ENCODE data around the gene TRIM71. TPM values are rescaled to one million over a fixed set of nuclear protein-coding genes. Genes with fewer than 3 reads are reported as not detected.

The TRIM71 gene
- total RNA-seq, 1 donor: not detected

DNA sequence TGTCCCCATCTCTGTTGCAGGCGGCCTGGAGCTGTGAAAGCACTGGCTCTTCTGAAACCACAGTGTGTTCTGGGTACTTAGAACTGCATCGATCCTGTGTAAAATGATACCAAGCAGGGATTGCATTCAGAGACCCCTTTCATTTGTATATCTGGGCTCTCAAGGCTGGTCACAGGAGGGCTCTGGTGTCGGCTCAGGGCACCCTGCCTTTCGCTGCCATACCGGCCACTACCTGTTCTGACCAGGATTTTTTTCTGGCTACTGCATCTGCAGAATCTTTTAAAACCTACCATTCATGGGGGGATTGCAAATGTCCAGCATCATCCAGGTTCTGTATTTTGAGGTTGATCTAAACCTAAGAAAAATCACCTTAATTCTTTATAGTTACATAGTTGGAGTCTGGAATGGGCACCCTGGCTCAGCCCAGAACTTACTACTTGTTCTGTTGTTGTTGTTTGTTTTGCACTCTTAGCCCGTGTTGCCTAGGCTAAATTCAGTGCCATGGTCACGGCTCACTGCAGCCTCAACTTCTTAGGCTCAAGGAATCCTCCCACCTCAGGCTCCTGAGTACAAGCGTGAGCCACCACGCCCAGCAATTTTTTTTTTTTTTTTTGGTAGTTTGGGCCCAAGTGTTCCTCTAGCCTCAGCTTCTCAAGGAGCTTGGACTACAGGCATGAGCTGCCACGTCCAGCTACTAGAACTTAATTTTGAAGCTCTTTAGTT lies 52.7 kb downstream of the TRIM71 start:
- DNase-seq (ENCODE audit: low read depth): no peak
- no peak overlapping the region for H3K4me3 ChIP-seq (ENCODE audit: low read depth, low read length)
- TF ChIP-seq, protein P1, sequence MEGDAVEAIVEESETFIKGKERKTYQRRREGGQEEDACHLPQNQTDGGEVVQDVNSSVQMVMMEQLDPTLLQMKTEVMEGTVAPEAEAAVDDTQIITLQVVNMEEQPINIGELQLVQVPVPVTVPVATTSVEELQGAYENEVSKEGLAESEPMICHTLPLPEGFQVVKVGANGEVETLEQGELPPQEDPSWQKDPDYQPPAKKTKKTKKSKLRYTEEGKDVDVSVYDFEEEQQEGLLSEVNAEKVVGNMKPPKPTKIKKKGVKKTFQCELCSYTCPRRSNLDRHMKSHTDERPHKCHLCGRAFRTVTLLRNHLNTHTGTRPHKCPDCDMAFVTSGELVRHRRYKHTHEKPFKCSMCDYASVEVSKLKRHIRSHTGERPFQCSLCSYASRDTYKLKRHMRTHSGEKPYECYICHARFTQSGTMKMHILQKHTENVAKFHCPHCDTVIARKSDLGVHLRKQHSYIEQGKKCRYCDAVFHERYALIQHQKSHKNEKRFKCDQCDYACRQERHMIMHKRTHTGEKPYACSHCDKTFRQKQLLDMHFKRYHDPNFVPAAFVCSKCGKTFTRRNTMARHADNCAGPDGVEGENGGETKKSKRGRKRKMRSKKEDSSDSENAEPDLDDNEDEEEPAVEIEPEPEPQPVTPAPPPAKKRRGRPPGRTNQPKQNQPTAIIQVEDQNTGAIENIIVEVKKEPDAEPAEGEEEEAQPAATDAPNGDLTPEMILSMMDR (IDR thresholded peaks at IDR 0.05; ENCODE audit: insufficient read depth, low read depth, low read length): no peak

DNA sequence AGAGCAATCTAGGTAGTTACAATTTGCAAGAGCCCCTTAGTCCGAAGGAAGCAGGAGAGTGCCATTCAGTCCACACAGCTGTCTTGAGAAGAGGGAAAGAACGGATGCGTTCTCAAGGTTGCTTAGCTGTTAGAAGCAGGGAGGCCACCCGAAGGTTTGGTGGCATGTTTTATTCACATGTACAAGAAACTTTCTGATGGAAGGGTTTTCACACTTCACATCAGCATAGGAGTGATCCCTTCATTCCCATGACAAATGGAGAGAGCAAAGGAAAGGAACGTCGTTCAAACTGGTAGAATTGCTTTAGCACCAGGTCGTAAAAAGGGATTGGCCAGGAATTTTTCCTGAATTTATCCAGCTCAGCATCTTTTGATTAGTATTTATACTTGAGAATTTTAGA lies 53.5 kb downstream of the TRIM71 start:
- H3K4me3 ChIP-seq (ENCODE audit: low read depth, low read length): no peak overlapping the region
- no peak for DNase-seq (ENCODE audit: low read depth)
- TF ChIP-seq, protein P1 (IDR thresholded peaks at IDR 0.05; ENCODE audit: insufficient read depth, low read depth, low read length): no peak

DNA sequence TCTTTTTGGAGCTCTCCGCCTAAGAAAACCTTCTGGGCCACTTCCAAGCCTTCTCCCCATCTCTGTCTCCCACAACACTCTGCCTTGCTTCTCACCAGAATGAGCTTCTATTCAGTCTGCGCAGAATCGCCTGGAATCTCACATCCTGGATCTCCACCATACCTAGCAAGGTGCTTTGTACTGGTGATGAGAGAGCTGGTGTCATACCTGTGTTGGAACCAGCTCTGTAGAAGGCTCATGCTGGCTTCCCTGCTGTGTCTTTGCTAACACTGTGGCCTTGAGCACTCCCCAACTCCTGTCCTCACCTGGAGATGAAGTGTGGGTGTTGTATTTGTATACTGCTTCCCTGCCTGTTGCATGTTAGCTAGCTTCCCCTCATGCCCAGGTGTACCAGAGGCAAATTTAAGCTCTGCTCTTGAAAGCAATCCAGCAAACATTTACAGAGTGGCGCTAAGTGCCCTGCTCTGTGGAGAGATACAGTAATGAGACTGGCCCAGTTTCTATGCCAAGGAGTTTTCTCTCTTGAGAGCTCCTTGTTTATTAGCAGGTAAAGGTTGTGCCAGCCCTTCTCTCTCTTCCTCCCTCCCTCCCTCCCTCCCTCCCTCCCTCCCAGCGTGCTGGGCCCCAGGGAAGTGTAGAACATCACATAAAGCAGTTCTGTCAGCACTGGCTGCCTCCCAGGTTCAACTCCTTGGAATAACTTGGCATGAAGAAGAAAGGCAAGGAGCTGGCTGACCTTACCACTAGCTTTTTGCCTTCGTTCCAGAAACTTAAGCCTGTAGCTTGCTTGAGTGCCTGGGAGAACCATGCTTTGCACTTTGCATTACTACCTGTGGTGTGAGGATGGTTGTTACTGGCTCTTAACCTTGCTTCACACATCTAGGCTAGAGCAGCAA lies 54.9 kb downstream of the TRIM71 start:
- H3K4me3 ChIP-seq (ENCODE audit: low read depth, low read length): no peak overlapping the region
- TF ChIP-seq, protein P1 (IDR thresholded peaks at IDR 0.05; ENCODE audit: insufficient read depth, low read depth, low read length): no peak
- no peak for DNase-seq (ENCODE audit: low read depth)

DNA sequence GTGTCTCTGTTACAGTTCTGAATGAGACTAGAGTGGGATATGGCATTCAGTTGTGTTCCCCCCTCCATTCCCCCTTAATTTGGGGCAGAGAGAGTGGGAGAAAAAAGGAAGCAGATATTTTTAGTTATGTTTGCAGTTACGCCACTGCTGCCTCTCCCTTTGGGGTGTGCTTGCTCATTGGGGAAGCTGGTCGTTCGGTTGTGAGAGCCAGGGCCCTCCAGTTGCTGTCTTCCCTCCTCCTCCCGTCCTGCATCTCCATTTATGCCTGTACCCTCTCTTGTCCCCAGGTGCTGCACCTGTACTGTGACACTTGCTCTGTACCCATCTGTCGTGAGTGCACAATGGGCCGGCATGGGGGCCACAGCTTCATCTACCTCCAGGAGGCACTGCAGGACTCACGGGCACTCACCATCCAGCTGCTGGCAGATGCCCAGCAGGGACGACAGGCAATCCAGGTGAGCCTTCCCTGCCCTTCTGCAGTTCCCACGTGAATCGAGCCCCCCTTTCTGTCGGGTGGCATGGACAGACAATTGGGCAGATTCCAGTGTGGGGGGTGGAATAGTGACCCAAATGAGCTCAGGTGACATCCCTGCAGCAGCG lies 55.8 kb downstream of the TRIM71 start:
- H3K4me3 ChIP-seq (ENCODE audit: low read depth, low read length): no peak overlapping the region
- TF ChIP-seq, protein P1 (IDR thresholded peaks at IDR 0.05; ENCODE audit: insufficient read depth, low read depth, low read length): no peak
- DNase-seq (ENCODE audit: low read depth): no peak

DNA sequence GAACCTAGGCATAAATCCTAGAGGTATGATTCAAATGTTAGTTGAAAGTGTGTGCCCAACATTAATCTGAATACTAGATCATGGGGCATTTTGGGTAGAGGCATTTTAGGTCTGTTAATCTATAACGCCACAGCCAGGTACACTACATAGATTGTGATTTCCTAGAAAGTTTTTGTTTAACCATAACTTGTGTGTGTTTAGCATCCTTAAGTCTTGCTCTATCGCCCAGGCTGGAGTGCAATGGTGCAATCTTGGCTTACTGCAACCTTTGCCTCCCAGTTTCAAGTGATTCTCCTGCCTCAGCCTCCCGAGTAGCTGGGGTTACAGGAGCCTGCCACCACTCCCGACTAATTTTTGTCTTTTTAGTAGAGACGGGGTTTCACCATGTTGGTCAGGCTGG lies 59.1 kb downstream of the TRIM71 start:
- TF ChIP-seq, protein P1 (IDR thresholded peaks at IDR 0.05; ENCODE audit: insufficient read depth, low read depth, low read length): no peak
- H3K4me3 ChIP-seq (ENCODE audit: low read depth, low read length): no peak overlapping the region
- DNase-seq (ENCODE audit: low read depth): no peak

DNA sequence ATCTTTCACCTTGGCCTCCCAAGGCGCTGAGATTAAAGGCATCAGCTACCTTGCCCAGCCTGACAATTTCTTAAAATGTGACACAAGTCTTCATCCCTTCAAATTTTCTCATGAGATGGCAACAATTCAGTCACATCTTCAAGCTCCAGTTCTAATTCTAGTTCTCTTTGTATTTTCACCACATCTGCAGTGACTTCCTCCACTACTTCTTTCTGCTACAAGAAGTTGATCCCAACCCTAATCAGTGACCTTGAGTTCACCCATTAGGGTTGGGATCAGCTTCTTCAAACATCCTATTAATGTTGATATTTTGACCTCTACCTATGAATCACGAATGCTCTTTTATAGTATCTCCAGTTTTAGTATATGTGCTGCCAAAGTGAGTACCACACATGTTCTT lies 59.8 kb downstream of the TRIM71 start:
- H3K4me3 ChIP-seq (ENCODE audit: low read depth, low read length): no peak overlapping the region
- TF ChIP-seq, protein P1 (IDR thresholded peaks at IDR 0.05; ENCODE audit: insufficient read depth, low read depth, low read length): no peak
- DNase-seq (ENCODE audit: low read depth): no peak
